HCT116 (cell line): ENCODE measurements around the gene GRIK4. TPM values are rescaled to one million over a fixed set of nuclear protein-coding genes. Genes with fewer than 3 reads are reported as not detected.

Experiments used
- ATAC-seq: fragments of 200-7000 bp; cut with Tn5 transposase; 2 replicates; pipeline ENCODE4 v1.9.1; 2020; ENCODE audit warnings: mild to moderate bottlenecking, moderate library complexity
- BruUV-seq: library from RNA; stranded (reverse); fragments of 400-500 nt; replicated peaks from 2 replicates; lab custom pipeline; 2021; lab: Mats Ljungman, UMichigan
- CTCF ChIA-PET: fragments of 300-600 bp; sonication (Branson Sonifier 250); formaldehyde crosslinking; loops from one replicate; lab custom pipeline; 2021; ENCODE audit warnings: antibody characterized with exemption; lab: Charles Lee
- POLR2A ChIA-PET: fragments of 300-600, 350-600 bp; sonication (Branson Sonifier 250); formaldehyde crosslinking; loops from one replicate; lab custom pipeline; 2021; ENCODE audit warnings: antibody characterized with exemption; lab: Charles Lee
- RAD21 ChIA-PET, 2 experiments: fragments of 300-600 bp; sonication (Branson Sonifier 250); formaldehyde crosslinking; loops; one replicate each; lab custom pipeline; 2023; ENCODE audit warnings: low total read pairs in 2 of 2; ENCODE audit not compliant: uncharacterized antibody in 2 of 2, unreplicated experiment in 2 of 2, low non-redundant PET in 1 of 2; lab: Charles Lee
- DNase-seq: peaks from one replicate; pipeline ENCODE4 v3.0.0-alpha.2; 2010; ENCODE audit warnings: low read depth, low spot score
- H2AFZ ChIP-seq: fragments of 200-600 bp; shearing (Covaris generic), sonication (generic); 2 replicates; pipeline ENCODE4 v1.6.1; 2017; ENCODE audit warnings: low read depth, mixed run types, mixed read lengths, antibody characterized with exemption, low read length; ENCODE audit not compliant: poor library complexity, severe bottlenecking
- H3K27ac ChIP-seq: 2 replicates; pipeline ENCODE4 v1.5.1; 2012; ENCODE audit warnings: low read depth, low read length
- H3K27me3 ChIP-seq: fragments of 200-600 bp; sonication (generic); 2 replicates; pipeline ENCODE4 v1.6.1; 2016; ENCODE audit warnings: mixed run types, low read length, mixed read lengths; ENCODE audit not compliant: insufficient read depth
- H3K36me3 ChIP-seq, 2 experiments: fragments of 200-500 bp in 1 of 2; fragments of 200-600 bp in 1 of 2; sonication (Bioruptor generic) in 1 of 2; sonication (generic) in 1 of 2; 2 replicates each; pipeline versions ENCODE4 v1.5.1 to v1.6.1; 2014 to 2016; ENCODE audit warnings: low read length in 2 of 2, inconsistent platforms in 1 of 2, mixed read lengths in 1 of 2, mixed run types in 1 of 2; ENCODE audit not compliant: insufficient read depth in 2 of 2, control insufficient read depth in 1 of 2
- H3K4me1 ChIP-seq, 2 experiments: fragments of 200-600 bp in 1 of 2; sonication (generic) in 1 of 2; 2 replicates each; pipeline versions ENCODE4 v1.5.1 to v1.6.1; 2012 to 2017; ENCODE audit warnings: low read length in 2 of 2, inconsistent platforms in 1 of 2, mild to moderate bottlenecking in 1 of 2, mixed read lengths in 1 of 2, mixed run types in 1 of 2, moderate library complexity in 1 of 2; ENCODE audit not compliant: insufficient read depth in 2 of 2, control insufficient read depth in 1 of 2
- H3K4me2 ChIP-seq: fragments of 200-600 bp; sonication (generic); 2 replicates; pipeline ENCODE4 v1.6.1; 2017; ENCODE audit warnings: mixed run types, low read length, mixed read lengths
- H3K4me3 ChIP-seq, 2 experiments: fragments of 200-600 bp in 1 of 2; sonication (generic) in 1 of 2; replicated peaks in 1 of 2; 2 replicates each; pipeline ENCODE4 v1.5.1; 2011 to 2016; ENCODE audit warnings: low read length in 2 of 2, control low read depth in 1 of 2, low read depth in 1 of 2, mild to moderate bottlenecking in 1 of 2, mixed read lengths in 1 of 2, mixed run types in 1 of 2
- H3K79me2 ChIP-seq: fragments of 200-600 bp; sonication (generic); 2 replicates; pipeline ENCODE4 v1.6.1; 2017; ENCODE audit warnings: mild to moderate bottlenecking, mixed run types, low read length, moderate library complexity, mixed read lengths; ENCODE audit not compliant: insufficient read depth
- H3K9ac ChIP-seq: fragments of 200-600 bp; sonication (generic); 2 replicates; pipeline ENCODE4 v1.6.1; 2016; ENCODE audit warnings: low read length, mixed read lengths
- H3K9me2 ChIP-seq: fragments of 200-600 bp; sonication (generic), shearing (Covaris generic); 2 replicates; pipeline ENCODE4 v1.6.1; 2017; ENCODE audit warnings: mixed run types, mild to moderate bottlenecking, moderate library complexity; ENCODE audit not compliant: insufficient read depth
- H3K9me3 ChIP-seq, 2 experiments: fragments of 200-500 bp in 1 of 2; fragments of 200-600 bp in 1 of 2; sonication (Bioruptor generic) in 1 of 2; sonication (generic) in 1 of 2; 2 replicates each; pipeline ENCODE4 v1.6.1; 2014 to 2017; ENCODE audit warnings: low read length in 2 of 2, mixed read lengths in 2 of 2, inconsistent platforms in 1 of 2, low read depth in 1 of 2, mild to moderate bottlenecking in 1 of 2, mixed run types in 1 of 2, moderate library complexity in 1 of 2; ENCODE audit not compliant: control insufficient read depth in 1 of 2, insufficient read depth in 1 of 2
- H4K20me1 ChIP-seq: fragments of 200-600 bp; sonication (generic), shearing (Covaris generic); 2 replicates; pipeline ENCODE4 v1.6.1; 2017; ENCODE audit warnings: mixed run types, mild to moderate bottlenecking, moderate library complexity; ENCODE audit not compliant: insufficient read depth
- ATF3 ChIP-seq: IDR thresholded peaks from 2 replicates; pipeline ENCODE4 v1.6.1; 2012
- CEBPB ChIP-seq: IDR thresholded peaks from 2 replicates; pipeline ENCODE4 v1.6.1; 2012; ENCODE audit warnings: low read depth
- CTCF ChIP-seq, 3 experiments: fragments of 200-600 bp in 1 of 3; sonication (generic) in 1 of 3; IDR thresholded peaks in 2 of 3; conservative IDR thresholded peaks in 1 of 3; 2 replicates each; pipeline ENCODE4 v1.5.1; 2012 to 2017; ENCODE audit warnings: low read depth in 2 of 3, low read length in 2 of 3, antibody characterized with exemption in 1 of 3, borderline replicate concordance in 1 of 3, control low read depth in 1 of 3, mild to moderate bottlenecking in 1 of 3, mixed read lengths in 1 of 3, mixed run types in 1 of 3, moderate library complexity in 1 of 3; ENCODE audit not compliant: insufficient read depth in 1 of 3
- EGR1 ChIP-seq: IDR thresholded peaks from 2 replicates; pipeline ENCODE4 v1.6.1; 2012; ENCODE audit warnings: low read depth
- EZH2phosphoT487 ChIP-seq: fragments of 200-600 bp; IDR thresholded peaks from 2 replicates; pipeline ENCODE4 v1.6.1; 2018; ENCODE audit warnings: antibody characterized with exemption, borderline replicate concordance
- FOSL1 ChIP-seq: IDR thresholded peaks from 2 replicates; pipeline ENCODE4 v1.6.1; 2012; ENCODE audit warnings: low read depth
- MAX ChIP-seq: IDR thresholded peaks from 2 replicates; pipeline ENCODE4 v1.6.1; 2012
- POLR2A ChIP-seq: IDR thresholded peaks from 2 replicates; pipeline ENCODE4 v1.7.0; 2011; ENCODE audit warnings: borderline replicate concordance; ENCODE audit not compliant: insufficient read depth, insufficient read length; ENCODE audit errors: extremely low read depth
- POLR2AphosphoS5 ChIP-seq: IDR thresholded peaks from 2 replicates; pipeline ENCODE4 v1.6.1; 2011; ENCODE audit warnings: mild to moderate bottlenecking, low read depth, low read length, moderate library complexity
- RAD21 ChIP-seq: IDR thresholded peaks from 2 replicates; pipeline ENCODE4 v1.6.1; 2012; ENCODE audit warnings: low read depth, mild to moderate bottlenecking
- SIN3A ChIP-seq: IDR thresholded peaks from 2 replicates; pipeline ENCODE4 v1.6.1; 2012; ENCODE audit warnings: low read depth
- SP1 ChIP-seq: IDR thresholded peaks from 2 replicates; pipeline ENCODE4 v1.6.1; 2012; ENCODE audit warnings: low read depth
- SRF ChIP-seq: IDR thresholded peaks from 2 replicates; pipeline ENCODE4 v1.6.1; 2012; ENCODE audit warnings: low read depth
- YY1 ChIP-seq: IDR thresholded peaks from 2 replicates; pipeline ENCODE4 v1.6.1; 2011; ENCODE audit warnings: low read length, low read depth, moderate library complexity, mild to moderate bottlenecking; ENCODE audit not compliant: insufficient replicate concordance; ENCODE audit errors: extremely low read depth
- ZFX ChIP-seq: fragments of 450-650 bp; IDR thresholded peaks from 2 replicates; pipeline ENCODE4 v1.6.1; 2017
- ZNF274 ChIP-seq: fragments of 200-500 bp; sonication (Bioruptor generic); IDR thresholded peaks from 2 replicates; pipeline ENCODE4 v1.6.1; 2014; ENCODE audit warnings: mild to moderate bottlenecking, low read depth, low read length, inconsistent platforms
- intact Hi-C: fragments of 100-400 bp; cut with micrococcal nuclease; formaldehyde crosslinking; loops from 2 replicates; pipeline ENCODE4 v1.10.0; 2022
- total RNA-seq: library from RNA; stranded (reverse); gene quantifications from one replicate; pipeline ENCODE4 v1.2.1, GENCODE V29; 2021; ENCODE audit not compliant: unreplicated experiment
- TF ChIP-seq, protein P1 (sequence below): IDR thresholded peaks from 2 replicates; pipeline ENCODE4 v1.6.1; 2012; ENCODE audit warnings: low read depth

The GRIK4 gene
- total RNA-seq, 1 experiment from 2014 or later = 0.52 TPM

DNA sequence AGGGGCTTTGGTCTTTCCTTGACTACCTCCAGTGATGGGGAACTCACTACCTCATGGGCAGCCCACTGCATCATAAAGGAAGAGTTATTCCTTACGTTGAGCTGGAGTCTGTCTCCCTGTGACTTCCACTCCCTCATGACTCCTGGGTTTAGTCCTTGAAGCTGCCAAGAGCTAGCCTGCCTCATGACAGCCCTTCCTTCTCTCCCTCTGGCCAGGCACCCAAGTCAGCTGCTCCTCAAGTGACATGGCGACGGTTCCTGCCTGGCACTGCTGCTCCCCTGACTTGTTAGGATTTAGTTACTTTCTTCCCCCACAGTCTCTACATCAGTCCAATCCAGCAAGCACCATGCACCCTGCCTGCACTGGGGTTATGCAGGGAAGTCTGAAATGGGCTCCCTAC is 316.3 kb downstream of the GRIK4 start:
- TF ChIP-seq POLR2A (no peak), SRF (no peak), FOSL1 (no peak), YY1 (no peak), ZFX (no peak), CTCF (IDR thresholded peaks at IDR 0.05 in 2 of 3, conservative IDR thresholded peaks at IDR 0.05 in 1 of 3; ENCODE audit: borderline replicate concordance in 1 of 3, insufficient read depth in 1 of 3, low read depth in 2 of 3, low read length in 2 of 3) (no peak), RAD21 (no peak), EZH2phosphoT487 (no peak), EGR1 (no peak), SP1 (no peak), ZNF274 (no peak), CEBPB (no peak), SIN3A (no peak), POLR2AphosphoS5 (no peak), ATF3 (no peak), MAX (no peak)
- TF ChIP-seq, protein P1, sequence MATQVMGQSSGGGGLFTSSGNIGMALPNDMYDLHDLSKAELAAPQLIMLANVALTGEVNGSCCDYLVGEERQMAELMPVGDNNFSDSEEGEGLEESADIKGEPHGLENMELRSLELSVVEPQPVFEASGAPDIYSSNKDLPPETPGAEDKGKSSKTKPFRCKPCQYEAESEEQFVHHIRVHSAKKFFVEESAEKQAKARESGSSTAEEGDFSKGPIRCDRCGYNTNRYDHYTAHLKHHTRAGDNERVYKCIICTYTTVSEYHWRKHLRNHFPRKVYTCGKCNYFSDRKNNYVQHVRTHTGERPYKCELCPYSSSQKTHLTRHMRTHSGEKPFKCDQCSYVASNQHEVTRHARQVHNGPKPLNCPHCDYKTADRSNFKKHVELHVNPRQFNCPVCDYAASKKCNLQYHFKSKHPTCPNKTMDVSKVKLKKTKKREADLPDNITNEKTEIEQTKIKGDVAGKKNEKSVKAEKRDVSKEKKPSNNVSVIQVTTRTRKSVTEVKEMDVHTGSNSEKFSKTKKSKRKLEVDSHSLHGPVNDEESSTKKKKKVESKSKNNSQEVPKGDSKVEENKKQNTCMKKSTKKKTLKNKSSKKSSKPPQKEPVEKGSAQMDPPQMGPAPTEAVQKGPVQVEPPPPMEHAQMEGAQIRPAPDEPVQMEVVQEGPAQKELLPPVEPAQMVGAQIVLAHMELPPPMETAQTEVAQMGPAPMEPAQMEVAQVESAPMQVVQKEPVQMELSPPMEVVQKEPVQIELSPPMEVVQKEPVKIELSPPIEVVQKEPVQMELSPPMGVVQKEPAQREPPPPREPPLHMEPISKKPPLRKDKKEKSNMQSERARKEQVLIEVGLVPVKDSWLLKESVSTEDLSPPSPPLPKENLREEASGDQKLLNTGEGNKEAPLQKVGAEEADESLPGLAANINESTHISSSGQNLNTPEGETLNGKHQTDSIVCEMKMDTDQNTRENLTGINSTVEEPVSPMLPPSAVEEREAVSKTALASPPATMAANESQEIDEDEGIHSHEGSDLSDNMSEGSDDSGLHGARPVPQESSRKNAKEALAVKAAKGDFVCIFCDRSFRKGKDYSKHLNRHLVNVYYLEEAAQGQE = no peak

More for the DNA sequence above, 316.3 kb downstream of the GRIK4 start:
- no peak overlapping the region for H3K4me3 ChIP-seq
- H3K9ac ChIP-seq = no peak overlapping the region
- DNase-seq = no peak
- no peaks in the 10 kb centered on the region for H3K9me2 ChIP-seq
- peaks cover 6% of the 10 kb centered on the region; the same call in 1 of the 2 replicates for H3K27me3 ChIP-seq
- H3K4me2 ChIP-seq = no peak overlapping the region
- no peaks in the 10 kb centered on the region for H3K9me3 ChIP-seq
- ChIA-PET POLR2A (no interaction called here), RAD21 (no interaction called here), CTCF (no interaction called here)
- no peaks in the 10 kb centered on the region for H3K79me2 ChIP-seq
- intact Hi-C loops = no loop called here
- H3K27ac ChIP-seq = no peak overlapping the region
- ATAC-seq = no peak
- no peaks in the 10 kb centered on the region for H3K36me3 ChIP-seq
- H3K4me1 ChIP-seq = no peaks in the 10 kb centered on the region
- no TSS peak for BruUV-seq
- no peak overlapping the region for H2AFZ ChIP-seq
- no peaks in the 10 kb centered on the region for H4K20me1 ChIP-seq
